ENCODE results near the gene STK24.

STK24 gene

DNA sequence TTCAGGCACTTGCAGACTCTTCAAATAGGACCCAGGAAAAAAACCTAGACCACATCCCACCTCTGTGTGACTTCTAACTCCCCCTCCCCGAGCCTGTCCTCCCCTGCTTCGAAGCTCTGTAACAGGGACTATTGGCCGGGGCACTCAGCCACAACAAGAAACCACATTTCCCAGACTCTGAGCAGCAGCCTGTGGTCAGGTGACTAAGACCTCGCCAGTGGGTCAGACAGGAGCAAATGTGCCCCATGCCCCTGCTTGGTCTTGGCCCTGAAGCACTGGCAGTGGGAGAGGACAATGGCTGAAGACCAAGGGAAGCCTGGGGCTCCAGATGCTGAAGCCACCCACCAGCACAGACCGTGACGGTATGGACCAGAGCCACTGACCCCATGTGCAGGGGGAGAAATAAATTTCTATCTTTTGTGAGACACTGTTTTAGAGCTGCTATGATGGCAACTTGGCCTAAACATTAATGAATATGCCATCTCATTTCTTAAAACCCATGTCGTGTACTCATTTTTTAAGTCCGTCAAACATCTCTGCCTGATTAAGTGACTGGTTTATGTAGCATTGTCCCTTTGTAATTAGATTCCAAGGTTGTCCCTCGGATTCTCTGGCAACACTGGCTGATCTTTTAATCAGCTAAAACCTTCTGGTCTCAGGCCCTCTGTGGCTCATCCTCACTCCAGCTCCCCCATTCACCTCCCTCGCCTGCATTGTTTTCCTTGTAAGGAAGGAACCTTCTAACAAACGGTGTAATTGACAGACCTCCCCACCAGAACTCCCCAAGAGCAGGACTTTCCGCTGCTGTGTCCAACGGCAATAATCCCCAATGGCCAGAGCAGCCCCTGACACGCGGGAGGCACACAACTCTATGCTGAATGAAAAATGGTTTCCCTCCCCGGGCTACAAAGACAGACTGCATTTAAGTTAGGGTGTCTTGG is 98.4 kb downstream of the STK24 start:
- H3K4me1 ChIP-seq (ENCODE audit: control insufficient read depth in 5 of 5, insufficient read depth in 5 of 5, low read length in 5 of 5) = peaks cover 14 to 39% (median 29%) of the 10 kb centered on the region in 5 donors
- H3K27ac ChIP-seq (ENCODE audit: low read depth, low read length) = no peak overlapping the region

GRCh38 chr13:98476538-98476966 is 100.4 kb downstream of the STK24 start:
- H3K9ac ChIP-seq (ENCODE audit: low read length in 5 of 5) = peak overlapping the region in 2 of 5 donors; percentile 2 to 26
- H3K27me3 ChIP-seq (ENCODE audit: control insufficient read depth in 5 of 5, insufficient read depth in 4 of 5, low read length in 5 of 5) = no peaks in the 10 kb centered on the region
- H3K36me3 ChIP-seq (ENCODE audit: control insufficient read depth in 5 of 5, insufficient read depth in 5 of 5, low read length in 5 of 5) = peaks cover 1 to 33% (median 25%) of the 10 kb centered on the region in 5 donors
- peak overlapping the region in 1 of 5 donors; percentile 0 for H3K4me3 ChIP-seq (ENCODE audit: low read depth in 1 of 5, low read length in 5 of 5)
- H3K27ac ChIP-seq (ENCODE audit: low read depth, low read length) = no peak overlapping the region
- peaks cover 10 to 26% (median 17%) of the 10 kb centered on the region in 5 donors for H3K4me1 ChIP-seq (ENCODE audit: control insufficient read depth in 5 of 5, insufficient read depth in 5 of 5, low read length in 5 of 5)
- no peaks in the 10 kb centered on the region for H3K9me3 ChIP-seq (ENCODE audit: control insufficient read depth in 5 of 5, low read length in 5 of 5)

More for the DNA sequence above, 98.4 kb downstream of the STK24 start:
- H3K36me3 ChIP-seq (ENCODE audit: control insufficient read depth in 5 of 5, insufficient read depth in 5 of 5, low read length in 5 of 5) = peaks cover 0 to 22% (median 15%) of the 10 kb centered on the region in 5 donors
- H3K27me3 ChIP-seq (ENCODE audit: control insufficient read depth in 5 of 5, insufficient read depth in 4 of 5, low read length in 5 of 5) = no peaks in the 10 kb centered on the region
- no peak overlapping the region for H3K4me3 ChIP-seq (ENCODE audit: low read depth in 1 of 5, low read length in 5 of 5)
- H3K9me3 ChIP-seq (ENCODE audit: control insufficient read depth in 5 of 5, low read length in 5 of 5) = no peaks in the 10 kb centered on the region
- no peak overlapping the region for H3K9ac ChIP-seq (ENCODE audit: low read length in 5 of 5)

- no peak overlapping the region for H3K27ac ChIP-seq (ENCODE audit: low read depth, low read length)
Measured at GRCh38 chr13:98476106-98476505, 100.8 kb downstream of the STK24 start.

GRCh38 chr13:98475522-98475921 is 101.4 kb downstream of the STK24 start:
- H3K9ac ChIP-seq (ENCODE audit: low read length in 5 of 5) = no peak overlapping the region
- no peaks in the 10 kb centered on the region for H3K27me3 ChIP-seq (ENCODE audit: control insufficient read depth in 5 of 5, insufficient read depth in 4 of 5, low read length in 5 of 5)
- H3K4me1 ChIP-seq (ENCODE audit: control insufficient read depth in 5 of 5, insufficient read depth in 5 of 5, low read length in 5 of 5) = peaks cover 10 to 21% (median 17%) of the 10 kb centered on the region in 5 donors
- H3K36me3 ChIP-seq (ENCODE audit: control insufficient read depth in 5 of 5, insufficient read depth in 5 of 5, low read length in 5 of 5) = peaks cover 5 to 37% (median 28%) of the 10 kb centered on the region in 5 donors
- no peaks in the 10 kb centered on the region for H3K9me3 ChIP-seq (ENCODE audit: control insufficient read depth in 5 of 5, low read length in 5 of 5)
- H3K27ac ChIP-seq (ENCODE audit: low read depth, low read length) = no peak overlapping the region
- H3K4me3 ChIP-seq (ENCODE audit: low read depth in 1 of 5, low read length in 5 of 5) = no peak overlapping the region

More at GRCh38 chr13:98476106-98476505, 100.8 kb downstream of the STK24 start:
- Histone ChIP-seq H3K4me1 (ENCODE audit: control insufficient read depth in 5 of 5, insufficient read depth in 5 of 5, low read length in 5 of 5) (peaks cover 10 to 22% (median 17%) of the 10 kb centered on the region in 5 donors), H3K9me3 (ENCODE audit: control insufficient read depth in 5 of 5, low read length in 5 of 5) (no peaks in the 10 kb centered on the region), H3K27me3 (ENCODE audit: control insufficient read depth in 5 of 5, insufficient read depth in 4 of 5, low read length in 5 of 5) (no peaks in the 10 kb centered on the region), H3K4me3 (ENCODE audit: low read depth in 1 of 5, low read length in 5 of 5) (peak overlapping the region in 1 of 5 donors; percentile 0), H3K36me3 (ENCODE audit: control insufficient read depth in 5 of 5, insufficient read depth in 5 of 5, low read length in 5 of 5) (peaks cover 5 to 34% (median 27%) of the 10 kb centered on the region in 5 donors), H3K9ac (ENCODE audit: low read length in 5 of 5) (peak overlapping the region in 2 of 5 donors; percentile 2 to 26)

GRCh38 chr13:98474761-98475160 is 102.1 kb downstream of the STK24 start:
- Histone ChIP-seq H3K27ac (ENCODE audit: low read depth, low read length) (no peak overlapping the region), H3K36me3 (ENCODE audit: control insufficient read depth in 5 of 5, insufficient read depth in 5 of 5, low read length in 5 of 5) (peaks cover 5 to 37% (median 28%) of the 10 kb centered on the region in 5 donors), H3K4me3 (ENCODE audit: low read depth in 1 of 5, low read length in 5 of 5) (no peak overlapping the region), H3K9ac (ENCODE audit: low read length in 5 of 5) (no peak overlapping the region), H3K27me3 (ENCODE audit: control insufficient read depth in 5 of 5, insufficient read depth in 4 of 5, low read length in 5 of 5) (no peaks in the 10 kb centered on the region), H3K9me3 (ENCODE audit: control insufficient read depth in 5 of 5, low read length in 5 of 5) (no peaks in the 10 kb centered on the region), H3K4me1 (ENCODE audit: control insufficient read depth in 5 of 5, insufficient read depth in 5 of 5, low read length in 5 of 5) (peaks cover 10 to 18% (median 17%) of the 10 kb centered on the region in 5 donors)

DNA sequence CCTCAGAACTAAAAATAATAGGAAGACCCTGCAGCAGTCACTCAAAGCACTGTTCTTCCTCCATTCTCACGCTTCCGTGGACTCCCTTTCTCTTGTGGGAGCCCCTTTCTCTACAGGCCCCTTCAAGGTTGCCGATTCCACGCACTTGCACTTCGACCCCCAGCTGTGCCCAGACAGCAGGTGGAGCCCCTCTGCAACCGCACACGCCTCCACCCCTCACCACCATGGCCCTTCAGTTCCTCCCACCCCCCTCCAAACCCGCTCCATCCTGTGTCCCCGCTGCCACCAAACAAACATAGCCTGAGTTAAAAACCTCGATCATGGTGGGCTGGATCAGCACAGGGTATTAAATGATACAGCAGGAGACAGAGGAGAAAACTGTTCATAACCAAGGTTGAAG is 102.6 kb downstream of the STK24 start:
- Histone ChIP-seq H3K36me3 (ENCODE audit: control insufficient read depth in 5 of 5, insufficient read depth in 5 of 5, low read length in 5 of 5) (peaks cover 5 to 37% (median 28%) of the 10 kb centered on the region in 5 donors), H3K9ac (ENCODE audit: low read length in 5 of 5) (peak overlapping the region in 1 of 5 donors; percentile 35), H3K4me3 (ENCODE audit: low read depth in 1 of 5, low read length in 5 of 5) (no peak overlapping the region), H3K27me3 (ENCODE audit: control insufficient read depth in 5 of 5, insufficient read depth in 4 of 5, low read length in 5 of 5) (no peaks in the 10 kb centered on the region), H3K9me3 (ENCODE audit: control insufficient read depth in 5 of 5, low read length in 5 of 5) (no peaks in the 10 kb centered on the region), H3K27ac (ENCODE audit: low read depth, low read length) (no peak overlapping the region), H3K4me1 (ENCODE audit: control insufficient read depth in 5 of 5, insufficient read depth in 5 of 5, low read length in 5 of 5) (peaks cover 10 to 17% (median 16%) of the 10 kb centered on the region in 5 donors)

- Histone ChIP-seq H3K4me1 (ENCODE audit: control insufficient read depth in 5 of 5, insufficient read depth in 5 of 5, low read length in 5 of 5) (peaks cover 10 to 17% (median 15%) of the 10 kb centered on the region in 5 donors), H3K27me3 (ENCODE audit: control insufficient read depth in 5 of 5, insufficient read depth in 4 of 5, low read length in 5 of 5) (no peaks in the 10 kb centered on the region), H3K27ac (ENCODE audit: low read depth, low read length) (no peak overlapping the region), H3K4me3 (ENCODE audit: low read depth in 1 of 5, low read length in 5 of 5) (no peak overlapping the region), H3K9ac (ENCODE audit: low read length in 5 of 5) (peak overlapping the region in 1 of 5 donors; percentile 35), H3K36me3 (ENCODE audit: control insufficient read depth in 5 of 5, insufficient read depth in 5 of 5, low read length in 5 of 5) (peaks cover 5 to 40% (median 30%) of the 10 kb centered on the region in 5 donors), H3K9me3 (ENCODE audit: control insufficient read depth in 5 of 5, low read length in 5 of 5) (no peaks in the 10 kb centered on the region)
Measured at GRCh38 chr13:98473788-98474144, 103.1 kb downstream of the STK24 start.

GRCh38 chr13:98473135-98473787 is 103.6 kb downstream of the STK24 start:
- H3K4me1 ChIP-seq (ENCODE audit: control insufficient read depth in 5 of 5, insufficient read depth in 5 of 5, low read length in 5 of 5) = peaks cover 10 to 17% (median 15%) of the 10 kb centered on the region in 5 donors
- no peaks in the 10 kb centered on the region for H3K9me3 ChIP-seq (ENCODE audit: control insufficient read depth in 5 of 5, low read length in 5 of 5)
- no peaks in the 10 kb centered on the region for H3K27me3 ChIP-seq (ENCODE audit: control insufficient read depth in 5 of 5, insufficient read depth in 4 of 5, low read length in 5 of 5)
- no peak overlapping the region for H3K4me3 ChIP-seq (ENCODE audit: low read depth in 1 of 5, low read length in 5 of 5)
- peaks cover 5 to 45% (median 35%) of the 10 kb centered on the region in 5 donors for H3K36me3 ChIP-seq (ENCODE audit: control insufficient read depth in 5 of 5, insufficient read depth in 5 of 5, low read length in 5 of 5)
- H3K9ac ChIP-seq (ENCODE audit: low read length in 5 of 5) = no peak overlapping the region
- no peak overlapping the region for H3K27ac ChIP-seq (ENCODE audit: low read depth, low read length)

- Histone ChIP-seq H3K36me3 (ENCODE audit: control insufficient read depth in 5 of 5, insufficient read depth in 5 of 5, low read length in 5 of 5) (peaks cover 5 to 55% (median 43%) of the 10 kb centered on the region in 5 donors), H3K27me3 (ENCODE audit: control insufficient read depth in 5 of 5, insufficient read depth in 4 of 5, low read length in 5 of 5) (no peaks in the 10 kb centered on the region), H3K27ac (ENCODE audit: low read depth, low read length) (no peak overlapping the region), H3K9ac (ENCODE audit: low read length in 5 of 5) (no peak overlapping the region), H3K4me1 (ENCODE audit: control insufficient read depth in 5 of 5, insufficient read depth in 5 of 5, low read length in 5 of 5) (peaks cover 10 to 17% (median 14%) of the 10 kb centered on the region in 5 donors), H3K4me3 (ENCODE audit: low read depth in 1 of 5, low read length in 5 of 5) (no peak overlapping the region), H3K9me3 (ENCODE audit: control insufficient read depth in 5 of 5, low read length in 5 of 5) (no peaks in the 10 kb centered on the region)
Measured at GRCh38 chr13:98471934-98472333, 105.0 kb downstream of the STK24 start.
